Measurements from ENCODE around the gene CLPX. TPM values are rescaled to one million over a fixed set of nuclear protein-coding genes. Genes with fewer than 3 reads are reported as not detected.

Gene CLPX
- total and polyA plus RNA-seq, 9 of the 15 experiments (the other 6 are each of a cell fraction or from before 2014, with no cell fraction given): 11.2 to 83.3 (median 51.3) TPM

DNA sequence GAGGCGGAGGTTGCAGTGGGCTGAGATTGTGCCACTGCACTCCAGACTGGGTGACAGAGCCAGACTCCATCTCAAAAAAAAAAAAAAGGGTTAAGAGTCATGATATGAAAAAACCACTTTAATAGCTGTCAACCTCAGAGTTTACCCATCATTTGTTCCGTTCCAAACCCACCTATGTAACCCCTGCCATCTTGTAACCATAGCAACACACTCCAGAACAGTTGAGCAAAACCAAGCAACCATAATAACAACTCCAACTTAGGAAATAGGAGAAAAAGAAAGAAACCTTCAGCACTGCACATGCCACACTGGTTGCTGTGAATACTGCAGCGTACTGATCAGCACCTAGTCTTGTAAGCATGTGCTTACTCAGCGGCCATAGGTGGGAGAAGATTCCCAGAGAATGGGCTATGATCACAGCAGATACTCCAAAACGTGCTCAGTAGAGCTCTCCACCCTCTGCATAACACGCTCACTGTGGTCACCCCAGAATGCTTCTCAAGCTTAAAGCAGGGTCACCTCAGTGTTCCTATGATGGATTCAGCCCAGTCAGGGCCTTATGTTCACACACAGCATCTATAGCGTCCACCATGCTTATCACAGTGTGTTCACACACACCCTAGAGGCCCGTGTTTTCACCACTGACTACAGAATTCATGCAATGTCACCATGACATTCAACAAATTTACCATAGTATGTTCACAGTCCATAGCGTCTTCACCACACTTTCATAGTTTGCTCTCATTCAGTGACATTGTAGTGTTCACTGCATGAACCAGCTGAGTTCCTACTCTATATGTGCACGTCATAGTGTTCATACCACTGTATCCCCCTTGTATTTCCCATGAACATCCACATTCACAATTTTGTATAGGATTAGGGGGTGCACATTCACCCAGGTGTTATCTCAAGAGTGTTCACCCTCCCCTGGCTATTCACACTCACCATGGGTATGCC is 32.7 kb upstream of the CLPX start (continued):
- TF ChIP-seq, protein P1, sequence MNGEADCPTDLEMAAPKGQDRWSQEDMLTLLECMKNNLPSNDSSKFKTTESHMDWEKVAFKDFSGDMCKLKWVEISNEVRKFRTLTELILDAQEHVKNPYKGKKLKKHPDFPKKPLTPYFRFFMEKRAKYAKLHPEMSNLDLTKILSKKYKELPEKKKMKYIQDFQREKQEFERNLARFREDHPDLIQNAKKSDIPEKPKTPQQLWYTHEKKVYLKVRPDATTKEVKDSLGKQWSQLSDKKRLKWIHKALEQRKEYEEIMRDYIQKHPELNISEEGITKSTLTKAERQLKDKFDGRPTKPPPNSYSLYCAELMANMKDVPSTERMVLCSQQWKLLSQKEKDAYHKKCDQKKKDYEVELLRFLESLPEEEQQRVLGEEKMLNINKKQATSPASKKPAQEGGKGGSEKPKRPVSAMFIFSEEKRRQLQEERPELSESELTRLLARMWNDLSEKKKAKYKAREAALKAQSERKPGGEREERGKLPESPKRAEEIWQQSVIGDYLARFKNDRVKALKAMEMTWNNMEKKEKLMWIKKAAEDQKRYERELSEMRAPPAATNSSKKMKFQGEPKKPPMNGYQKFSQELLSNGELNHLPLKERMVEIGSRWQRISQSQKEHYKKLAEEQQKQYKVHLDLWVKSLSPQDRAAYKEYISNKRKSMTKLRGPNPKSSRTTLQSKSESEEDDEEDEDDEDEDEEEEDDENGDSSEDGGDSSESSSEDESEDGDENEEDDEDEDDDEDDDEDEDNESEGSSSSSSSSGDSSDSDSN (IDR thresholded peaks at IDR 0.05; ENCODE audit: borderline replicate concordance in 1 of 2, low read depth in 2 of 2, low read length in 2 of 2): no peak
- no peak for TF ChIP-seq JUNB (CRISPR knock-in tag; conservative IDR thresholded peaks at IDR 0.05)
- no peak for TF ChIP-seq CBFB (CRISPR knock-in tag; IDR thresholded peaks at IDR 0.05)
- no peak for TF ChIP-seq SRSF7 (optimal IDR thresholded peaks at IDR 0.05; ENCODE audit: low read depth, low read length)
- TF ChIP-seq POLR2G (IDR thresholded peaks at IDR 0.05; ENCODE audit: low read depth, low read length): no peak
- no peak for TF ChIP-seq ZNF830 (CRISPR knock-in tag; IDR thresholded peaks at IDR 0.05)
- TF ChIP-seq ATF7 (IDR thresholded peaks at IDR 0.05): 0 out of 2 replicates have a peak, but pooled peaks have one; percentile 29
- TF ChIP-seq ZNF785 (CRISPR knock-in tag; IDR thresholded peaks at IDR 0.05): no peak
- no peak for TF ChIP-seq PHTF2 (CRISPR knock-in tag; IDR thresholded peaks at IDR 0.05)
- TF ChIP-seq PHF20 (IDR thresholded peaks at IDR 0.05; ENCODE audit: partially characterized antibody): no peak
- no peak for TF ChIP-seq DMBX1 (CRISPR knock-in tag; IDR thresholded peaks at IDR 0.05; ENCODE audit: borderline replicate concordance)
- no peak for TF ChIP-seq STAT5A (IDR thresholded peaks at IDR 0.05; ENCODE audit: borderline replicate concordance, low read length)
- no peak for TF ChIP-seq RB1 (IDR thresholded peaks at IDR 0.05; ENCODE audit: low read depth)
- TF ChIP-seq, protein P2, sequence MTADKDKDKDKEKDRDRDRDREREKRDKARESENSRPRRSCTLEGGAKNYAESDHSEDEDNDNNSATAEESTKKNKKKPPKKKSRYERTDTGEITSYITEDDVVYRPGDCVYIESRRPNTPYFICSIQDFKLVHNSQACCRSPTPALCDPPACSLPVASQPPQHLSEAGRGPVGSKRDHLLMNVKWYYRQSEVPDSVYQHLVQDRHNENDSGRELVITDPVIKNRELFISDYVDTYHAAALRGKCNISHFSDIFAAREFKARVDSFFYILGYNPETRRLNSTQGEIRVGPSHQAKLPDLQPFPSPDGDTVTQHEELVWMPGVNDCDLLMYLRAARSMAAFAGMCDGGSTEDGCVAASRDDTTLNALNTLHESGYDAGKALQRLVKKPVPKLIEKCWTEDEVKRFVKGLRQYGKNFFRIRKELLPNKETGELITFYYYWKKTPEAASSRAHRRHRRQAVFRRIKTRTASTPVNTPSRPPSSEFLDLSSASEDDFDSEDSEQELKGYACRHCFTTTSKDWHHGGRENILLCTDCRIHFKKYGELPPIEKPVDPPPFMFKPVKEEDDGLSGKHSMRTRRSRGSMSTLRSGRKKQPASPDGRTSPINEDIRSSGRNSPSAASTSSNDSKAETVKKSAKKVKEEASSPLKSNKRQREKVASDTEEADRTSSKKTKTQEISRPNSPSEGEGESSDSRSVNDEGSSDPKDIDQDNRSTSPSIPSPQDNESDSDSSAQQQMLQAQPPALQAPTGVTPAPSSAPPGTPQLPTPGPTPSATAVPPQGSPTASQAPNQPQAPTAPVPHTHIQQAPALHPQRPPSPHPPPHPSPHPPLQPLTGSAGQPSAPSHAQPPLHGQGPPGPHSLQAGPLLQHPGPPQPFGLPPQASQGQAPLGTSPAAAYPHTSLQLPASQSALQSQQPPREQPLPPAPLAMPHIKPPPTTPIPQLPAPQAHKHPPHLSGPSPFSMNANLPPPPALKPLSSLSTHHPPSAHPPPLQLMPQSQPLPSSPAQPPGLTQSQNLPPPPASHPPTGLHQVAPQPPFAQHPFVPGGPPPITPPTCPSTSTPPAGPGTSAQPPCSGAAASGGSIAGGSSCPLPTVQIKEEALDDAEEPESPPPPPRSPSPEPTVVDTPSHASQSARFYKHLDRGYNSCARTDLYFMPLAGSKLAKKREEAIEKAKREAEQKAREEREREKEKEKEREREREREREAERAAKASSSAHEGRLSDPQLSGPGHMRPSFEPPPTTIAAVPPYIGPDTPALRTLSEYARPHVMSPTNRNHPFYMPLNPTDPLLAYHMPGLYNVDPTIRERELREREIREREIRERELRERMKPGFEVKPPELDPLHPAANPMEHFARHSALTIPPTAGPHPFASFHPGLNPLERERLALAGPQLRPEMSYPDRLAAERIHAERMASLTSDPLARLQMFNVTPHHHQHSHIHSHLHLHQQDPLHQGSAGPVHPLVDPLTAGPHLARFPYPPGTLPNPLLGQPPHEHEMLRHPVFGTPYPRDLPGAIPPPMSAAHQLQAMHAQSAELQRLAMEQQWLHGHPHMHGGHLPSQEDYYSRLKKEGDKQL (CRISPR knock-in tag; IDR thresholded peaks at IDR 0.05; ENCODE audit: borderline replicate concordance): no peak
- no peak for TF ChIP-seq ZNF589 (CRISPR knock-in tag; IDR thresholded peaks at IDR 0.05; ENCODE audit: low read depth)
- peak; percentile 87 for TF ChIP-seq MAFF (IDR thresholded peaks at IDR 0.05; ENCODE audit: low read length)
- TF ChIP-seq ZNF699 (CRISPR knock-in tag; IDR thresholded peaks at IDR 0.05; ENCODE audit: insufficient replicate concordance): no peak
- no peak for TF ChIP-seq DIDO1 (tag; IDR thresholded peaks at IDR 0.05; ENCODE audit: low read depth)
- TF ChIP-seq HMG20A (CRISPR knock-in tag; conservative IDR thresholded peaks at IDR 0.05): no peak
- TF ChIP-seq SMARCB1 (IDR thresholded peaks at IDR 0.05; ENCODE audit: insufficient read length, low read depth): no peak
- TF ChIP-seq BMI1 (IDR thresholded peaks at IDR 0.05; ENCODE audit: low read length): no peak
- no peak for TF ChIP-seq ELF1 (tag; IDR thresholded peaks at IDR 0.05)

Data from K562 (cell line).